Stimulated activated CD8-positive, alpha-beta memory T cell treated with anti-CD3 and anti-CD28 coated beads, Interleukin-2, amount 100 ng/mL, for 1 hour (primary cell): ENCODE data around the gene POU3F4.

ENCODE experiments used
- DNase-seq, 2 donors: peaks; one replicate each; pipeline ENCODE4 v3.0.0-alpha.2; 2020; ENCODE audit warnings: low read depth in 2 of 2

POU3F4 gene

DNA sequence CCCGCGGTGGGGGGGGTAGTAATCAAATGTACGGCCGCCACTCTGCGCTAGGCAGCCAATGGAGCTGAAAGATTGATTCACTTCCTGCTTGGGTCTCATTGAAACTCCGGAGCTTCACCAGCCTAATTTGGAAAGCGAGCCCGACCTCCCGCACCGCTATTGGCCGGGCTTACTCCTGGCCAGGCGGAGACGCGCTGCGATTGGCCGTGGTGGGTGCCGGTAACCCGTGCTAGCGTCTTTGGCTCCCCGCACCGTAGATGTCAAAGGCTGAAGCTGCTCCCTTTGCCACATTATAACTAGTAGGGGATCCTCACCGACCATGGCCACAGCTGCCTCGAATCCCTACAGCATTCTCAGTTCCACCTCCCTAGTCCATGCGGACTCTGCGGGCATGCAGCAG lies at the start of gene POU3F4:
POU3F4 (plus strand) TSS at position 285 of the 400 bp plus-strand sequence; CDS start at position 320, 35 bp downstream.
- DNase-seq: no peak

DNA sequence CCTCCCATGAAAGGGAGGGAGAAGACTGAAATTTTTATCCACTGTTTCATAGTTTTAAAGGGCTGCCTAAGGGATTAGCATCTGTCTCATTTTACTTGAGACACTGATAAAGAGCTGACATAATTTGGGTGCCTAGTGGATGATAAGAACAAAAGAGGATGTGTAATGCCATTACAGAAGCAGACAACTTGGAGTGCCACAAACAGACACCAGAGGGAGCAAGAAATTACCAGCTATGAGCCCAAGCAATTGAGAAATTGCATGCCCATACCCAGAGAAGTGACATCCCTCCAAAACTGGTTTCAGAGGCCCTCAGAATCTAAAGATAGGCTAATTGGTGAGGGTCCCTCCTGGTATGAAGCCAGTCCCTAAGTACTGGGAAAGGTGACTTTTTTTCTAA lies 38.5 kb upstream of the POU3F4 start:
- DNase-seq: no peak

DNA sequence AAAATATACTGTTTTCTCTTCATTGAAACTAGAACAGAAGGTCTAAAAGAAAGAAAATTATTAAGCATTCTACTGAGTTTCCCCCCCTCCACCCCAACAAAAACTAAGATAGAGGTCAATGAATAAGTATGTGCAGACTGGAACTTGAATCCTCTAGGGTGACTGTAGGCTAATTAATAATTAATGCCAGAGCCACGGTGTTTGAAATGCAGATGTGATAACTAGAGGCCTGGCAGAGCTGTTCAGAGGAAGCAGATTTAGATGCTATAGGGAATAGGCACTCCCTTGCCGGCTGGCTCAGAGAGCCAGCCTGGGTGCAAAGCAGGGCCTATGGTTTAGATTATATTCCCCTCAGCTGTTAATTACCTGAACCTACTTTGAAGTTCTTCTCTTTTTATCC lies 12.2 kb upstream of the POU3F4 start:
- DNase-seq: no peak

DNA sequence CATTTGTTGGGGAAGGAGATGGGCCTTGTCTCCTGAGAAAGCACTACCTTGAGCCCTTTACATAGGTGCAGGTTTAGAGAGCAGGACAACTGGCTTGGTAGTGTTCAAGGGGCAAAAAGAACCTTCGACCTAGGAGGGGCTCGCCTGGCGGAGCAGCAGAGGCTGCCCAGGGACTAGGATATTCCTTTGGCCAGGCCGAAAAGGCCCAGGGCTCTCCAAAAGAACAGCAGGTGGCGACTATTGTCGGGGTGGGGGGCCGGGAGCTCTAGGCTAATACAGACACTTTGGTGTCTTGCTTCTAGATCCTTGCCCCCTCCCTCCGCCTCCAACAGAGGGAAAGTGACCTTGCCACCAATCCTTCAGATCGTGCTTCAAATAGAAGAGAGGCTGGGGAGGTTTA lies 7.1 kb upstream of the POU3F4 start:
- no peak for DNase-seq

DNA sequence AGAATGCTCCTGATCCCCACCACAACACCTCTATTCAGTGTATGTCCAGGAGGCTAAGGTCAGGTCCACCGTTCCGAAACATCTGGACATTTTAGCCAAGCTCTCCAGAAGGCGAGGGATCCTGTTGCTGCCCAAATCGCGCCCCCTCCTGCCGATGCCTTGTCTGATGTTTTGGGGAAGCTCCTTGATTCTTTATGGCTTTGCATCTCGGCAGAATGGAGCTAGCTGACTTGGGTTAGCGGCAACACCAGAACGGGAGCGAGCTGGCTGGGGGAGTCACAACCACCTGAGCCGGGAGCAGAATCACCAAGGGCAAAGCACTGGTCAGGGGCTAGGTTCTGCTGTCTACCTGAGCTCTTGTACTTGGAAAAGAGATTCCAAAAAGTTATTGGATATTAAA lies 6.6 kb upstream of the POU3F4 start:
- no peak for DNase-seq

DNA sequence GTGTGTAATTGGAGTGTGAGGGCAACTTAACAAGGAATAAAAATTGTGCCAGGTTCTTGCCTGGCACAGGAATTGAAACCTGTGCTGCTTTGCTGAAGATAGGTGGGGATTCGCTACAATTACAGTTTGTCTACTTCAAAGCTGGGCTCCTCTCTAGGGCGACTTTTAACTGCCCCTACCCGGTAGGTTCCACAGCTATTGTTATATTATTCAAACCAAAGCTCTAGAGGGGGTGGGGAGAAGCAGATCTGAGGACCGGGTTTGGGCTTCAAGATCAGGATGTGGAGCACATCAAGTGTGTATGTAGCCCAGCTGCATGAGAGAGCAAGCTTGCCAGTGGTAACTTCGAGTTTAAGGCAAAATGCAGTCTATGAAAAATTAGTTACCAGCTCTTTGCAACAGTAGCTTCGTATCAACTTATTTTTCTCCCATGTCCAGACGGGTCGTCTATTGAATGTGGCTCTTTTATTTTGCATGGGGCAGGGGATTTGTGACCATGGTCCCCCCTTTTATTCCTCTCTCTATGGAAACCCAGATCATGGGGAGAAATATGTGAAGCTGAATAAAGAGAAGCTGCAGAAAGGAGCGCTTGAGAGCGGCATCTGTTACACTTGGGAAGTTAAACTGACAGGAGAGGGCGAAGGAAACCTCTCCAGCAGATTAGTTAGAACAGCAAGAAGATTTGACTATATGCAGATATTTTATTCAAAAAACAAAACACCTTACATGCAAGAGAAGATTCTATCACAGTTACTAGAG lies 3.2 kb upstream of the POU3F4 start:
- DNase-seq: no peak

DNA sequence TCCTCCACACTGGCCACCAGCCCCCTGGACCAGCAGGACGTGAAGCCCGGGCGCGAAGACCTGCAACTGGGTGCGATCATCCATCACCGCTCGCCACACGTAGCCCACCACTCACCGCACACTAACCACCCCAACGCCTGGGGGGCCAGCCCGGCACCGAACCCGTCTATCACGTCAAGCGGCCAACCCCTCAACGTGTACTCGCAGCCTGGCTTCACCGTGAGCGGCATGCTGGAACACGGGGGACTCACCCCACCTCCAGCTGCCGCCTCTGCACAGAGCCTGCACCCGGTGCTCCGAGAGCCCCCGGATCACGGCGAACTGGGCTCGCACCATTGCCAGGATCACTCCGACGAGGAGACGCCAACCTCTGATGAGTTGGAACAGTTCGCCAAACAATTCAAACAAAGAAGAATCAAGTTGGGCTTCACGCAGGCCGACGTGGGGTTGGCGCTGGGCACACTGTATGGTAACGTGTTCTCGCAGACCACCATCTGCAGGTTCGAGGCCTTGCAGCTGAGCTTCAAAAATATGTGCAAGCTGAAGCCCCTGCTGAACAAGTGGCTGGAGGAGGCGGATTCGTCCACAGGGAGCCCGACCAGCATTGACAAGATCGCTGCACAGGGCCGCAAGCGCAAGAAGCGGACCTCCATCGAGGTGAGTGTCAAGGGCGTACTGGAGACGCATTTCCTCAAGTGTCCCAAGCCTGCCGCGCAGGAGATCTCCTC lies 600 bp downstream of the POU3F4 start:
- no peak for DNase-seq

DNA sequence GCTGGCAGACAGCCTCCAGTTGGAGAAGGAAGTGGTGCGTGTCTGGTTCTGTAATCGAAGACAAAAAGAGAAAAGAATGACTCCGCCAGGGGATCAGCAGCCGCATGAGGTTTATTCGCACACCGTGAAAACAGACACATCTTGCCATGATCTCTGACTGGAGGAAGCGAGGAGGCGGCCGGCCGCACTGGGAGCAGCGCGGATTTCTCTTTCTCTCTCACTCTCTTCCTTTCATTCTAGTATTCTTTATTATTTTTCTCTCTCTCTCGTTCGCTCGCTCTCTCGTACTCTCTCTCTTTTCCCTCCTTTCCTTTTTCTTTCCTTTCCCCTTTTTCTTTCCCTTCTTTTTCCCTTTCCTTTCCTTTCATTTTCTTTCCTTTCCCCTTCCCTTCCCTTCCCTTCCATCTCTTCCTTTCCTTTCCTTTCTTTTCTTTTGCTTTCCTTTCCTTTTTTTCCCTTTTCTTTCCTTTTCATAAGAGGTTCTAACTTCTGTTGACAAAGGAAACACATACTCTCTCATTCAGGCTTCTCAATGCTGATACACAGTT lies 1.2 kb downstream of the POU3F4 start:
- DNase-seq: no peak

DNA sequence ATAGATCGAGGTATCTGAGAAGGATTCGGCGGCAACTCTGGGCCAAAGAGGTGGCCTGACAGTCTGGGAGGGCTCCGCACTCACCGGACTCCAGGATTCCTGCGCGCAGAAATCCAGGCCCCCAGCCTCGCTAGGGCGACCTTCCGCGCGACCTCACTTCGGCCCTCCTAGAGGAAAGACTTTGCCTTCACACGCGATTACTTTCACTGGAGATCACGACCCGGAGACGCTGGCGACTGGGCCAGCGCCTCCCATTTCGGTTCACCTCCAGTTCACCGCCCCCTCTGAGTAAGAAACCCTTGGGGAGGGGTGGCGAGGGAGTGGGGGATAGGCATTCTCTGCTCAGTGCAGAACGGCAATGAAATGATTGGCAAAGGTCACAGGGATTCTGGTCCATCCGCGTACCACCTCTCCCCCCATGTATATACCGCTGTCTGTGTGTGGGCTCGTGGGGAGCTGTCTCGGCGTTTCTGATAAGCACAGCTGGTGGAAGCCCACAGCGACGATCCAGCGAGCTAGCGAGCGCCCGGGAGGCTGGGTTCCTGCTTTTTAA lies 2.5 kb downstream of the POU3F4 start:
- DNase-seq: no peak

DNA sequence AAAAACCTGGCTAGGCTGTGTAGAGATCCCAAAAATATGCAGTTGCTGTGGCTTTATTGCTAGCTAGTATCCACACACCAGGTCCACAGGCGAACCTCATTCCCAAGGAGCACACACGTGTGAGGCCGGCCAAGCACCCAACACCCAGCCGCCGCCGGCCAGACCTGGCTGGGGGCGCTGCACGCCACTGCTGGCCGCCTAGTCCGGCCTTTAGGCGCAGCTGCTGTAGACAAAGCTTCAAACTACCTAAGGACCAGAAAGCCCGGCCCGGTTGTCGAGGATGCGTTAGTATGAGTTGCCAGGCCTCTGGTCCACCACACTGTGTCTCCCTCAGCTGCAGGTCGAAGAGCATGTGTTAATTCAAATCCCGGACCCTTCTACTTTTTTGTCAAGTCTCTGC lies 3.1 kb downstream of the POU3F4 start:
- DNase-seq: no peak

DNA sequence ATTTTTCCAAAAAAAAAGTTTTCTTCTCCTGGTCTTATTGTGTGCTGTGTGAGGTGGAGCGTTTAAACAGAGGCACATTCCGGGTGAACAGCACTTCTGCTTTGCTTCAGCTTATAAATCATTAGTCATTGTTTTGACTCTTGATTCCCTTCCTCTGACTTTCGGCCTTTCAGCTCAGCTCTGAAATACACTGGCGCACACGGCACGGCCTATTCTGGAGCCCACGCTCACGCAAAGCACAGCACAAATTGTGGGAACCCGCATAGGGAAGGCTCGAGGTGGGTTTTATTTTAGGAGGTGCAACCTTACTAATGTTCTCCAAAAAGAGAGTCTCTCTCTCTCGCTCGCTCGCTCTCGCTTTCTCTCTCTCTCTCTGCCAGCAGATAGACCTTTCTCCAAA lies 4.0 kb downstream of the POU3F4 start:
- no peak for DNase-seq

DNA sequence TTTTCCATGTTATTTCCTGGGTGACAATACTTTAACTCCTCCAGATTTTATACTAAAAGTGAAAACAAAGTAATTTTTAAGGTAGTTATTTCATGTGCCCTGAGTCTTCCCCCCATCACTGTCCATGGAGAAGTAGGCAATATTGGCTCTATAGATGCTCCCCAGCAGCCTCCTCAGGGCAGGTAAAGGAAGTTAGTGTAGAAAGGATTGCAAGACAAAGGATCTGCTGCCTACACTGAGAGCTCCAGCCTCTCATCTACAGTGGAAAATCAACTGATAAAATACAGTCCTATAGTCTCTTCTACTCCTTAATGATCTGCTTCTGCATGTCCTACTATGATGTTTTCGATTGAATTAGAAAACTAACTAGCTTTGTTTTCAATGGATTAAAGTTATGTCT lies 8.5 kb downstream of the POU3F4 start:
- DNase-seq: no peak

DNA sequence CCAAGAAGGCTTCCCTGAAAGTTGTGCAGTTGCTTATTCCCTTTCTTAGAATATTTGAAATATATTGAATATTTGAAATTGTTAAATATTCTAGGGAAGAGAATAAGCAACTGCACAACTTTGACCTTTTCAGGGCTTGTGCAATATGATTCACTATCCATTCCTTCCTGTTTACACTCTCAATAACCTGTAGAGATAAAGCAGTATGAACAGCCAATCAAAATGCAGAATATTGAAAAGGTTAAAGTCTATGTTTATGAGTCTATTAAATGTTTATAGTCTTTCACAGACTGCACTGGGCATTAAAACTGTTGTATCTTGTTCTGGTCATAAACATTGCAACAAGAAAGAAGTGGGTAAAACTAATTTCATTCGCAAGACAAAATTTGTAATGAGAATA lies 13.8 kb downstream of the POU3F4 start:
- DNase-seq: no peak

DNA sequence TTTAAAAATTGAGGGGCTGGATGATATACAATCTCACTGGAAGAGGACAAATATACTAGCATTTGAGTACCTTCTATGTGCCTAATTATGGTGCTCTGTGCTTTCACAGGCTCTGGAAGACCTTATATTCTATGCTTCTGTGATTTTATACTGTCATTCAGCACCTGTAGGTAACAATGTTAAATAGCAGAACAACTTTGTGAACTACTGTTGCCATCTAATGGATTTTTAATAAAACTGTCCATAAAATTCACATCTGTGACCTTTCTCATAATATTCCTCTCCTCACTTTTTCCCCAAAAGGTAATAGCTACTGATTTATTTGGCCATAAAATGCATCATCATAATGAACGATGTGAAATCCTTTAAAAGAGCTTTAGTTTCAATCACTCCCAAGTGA lies 21.9 kb downstream of the POU3F4 start:
- DNase-seq: no peak

DNA sequence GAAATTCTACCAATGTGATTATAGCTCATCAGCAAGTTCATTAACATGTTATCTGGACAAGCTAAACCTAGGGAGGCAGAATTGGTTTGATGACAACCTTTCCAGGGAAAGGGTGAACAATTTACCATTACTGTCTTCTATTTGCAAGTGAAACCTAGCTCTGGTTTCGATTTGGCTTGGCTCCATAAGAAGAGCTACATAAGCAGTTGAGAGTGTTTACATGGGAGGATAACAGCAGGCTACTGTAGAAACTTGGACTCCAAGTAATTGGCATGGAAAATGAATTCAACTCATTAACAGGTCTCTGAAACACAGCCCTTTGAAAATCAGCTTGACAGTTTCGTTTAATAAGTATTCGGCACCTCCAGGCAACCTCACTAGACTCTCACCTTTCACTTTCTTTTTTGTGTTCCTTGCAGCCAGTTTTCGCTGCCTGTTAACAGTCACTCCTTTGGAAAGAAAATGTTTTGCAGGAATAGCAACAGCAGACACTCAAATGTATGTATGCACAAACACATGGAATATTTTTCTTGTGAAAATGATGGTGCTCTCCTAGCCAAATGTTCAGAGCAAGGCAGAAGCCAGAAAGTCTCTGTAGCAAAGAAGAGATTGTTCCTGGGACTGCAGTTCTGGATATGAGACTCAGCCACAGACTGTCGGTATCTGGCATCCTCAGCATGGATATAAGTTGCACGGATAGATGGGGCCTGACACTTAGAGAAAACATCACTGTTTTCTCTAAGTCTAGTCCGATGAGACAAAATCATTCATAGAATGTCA lies 27.5 kb downstream of the POU3F4 start:
- DNase-seq: no peak
